HUDEP-2 (cell line): Measurements from ENCODE around the gene NUAK1.
"Not testable (repeated sequence)": the region's sequence is repeated elsewhere in the genome, so short reads cannot be mapped to it uniquely, and the experiment has no call there.

Experiments
- DNase-seq, 76 experiments: peaks; one replicate each; lab custom pipeline; 2025; ENCODE audit not compliant: unreplicated experiment in 76 of 76; lab: John Stamatoyannopoulos, UW

NUAK1 gene

GRCh38 chr12:106018286-106018685 lies 120.5 kb downstream of the NUAK1 start:
- DNase-seq: no peak

- DNase-seq: not testable (repeated sequence)
Measured at GRCh38 chr12:106016601-106017278, 122.0 kb downstream of the NUAK1 start.

GRCh38 chr12:106015646-106016045 lies 123.1 kb downstream of the NUAK1 start:
- DNase-seq: no peak

- DNase-seq: no peak
Measured at GRCh38 chr12:106013941-106014340, 124.8 kb downstream of the NUAK1 start.
